GM19468 (cell line): Measurements from ENCODE around the gene VAV1.
"Not testable (repeated sequence)": the region's sequence is repeated elsewhere in the genome, so short reads cannot be mapped to it uniquely, and the experiment has no call there.

Experiments
- ATAC-seq: cut with Tn5 transposase; IDR thresholded peaks from one replicate; pipeline ENCODE4 v1.9.1; 2021; ENCODE audit warnings: mild to moderate bottlenecking, moderate library complexity, moderate number of reproducible peaks; ENCODE audit not compliant: unreplicated experiment; ENCODE audit errors: extremely low read depth

The VAV1 gene

DNA sequence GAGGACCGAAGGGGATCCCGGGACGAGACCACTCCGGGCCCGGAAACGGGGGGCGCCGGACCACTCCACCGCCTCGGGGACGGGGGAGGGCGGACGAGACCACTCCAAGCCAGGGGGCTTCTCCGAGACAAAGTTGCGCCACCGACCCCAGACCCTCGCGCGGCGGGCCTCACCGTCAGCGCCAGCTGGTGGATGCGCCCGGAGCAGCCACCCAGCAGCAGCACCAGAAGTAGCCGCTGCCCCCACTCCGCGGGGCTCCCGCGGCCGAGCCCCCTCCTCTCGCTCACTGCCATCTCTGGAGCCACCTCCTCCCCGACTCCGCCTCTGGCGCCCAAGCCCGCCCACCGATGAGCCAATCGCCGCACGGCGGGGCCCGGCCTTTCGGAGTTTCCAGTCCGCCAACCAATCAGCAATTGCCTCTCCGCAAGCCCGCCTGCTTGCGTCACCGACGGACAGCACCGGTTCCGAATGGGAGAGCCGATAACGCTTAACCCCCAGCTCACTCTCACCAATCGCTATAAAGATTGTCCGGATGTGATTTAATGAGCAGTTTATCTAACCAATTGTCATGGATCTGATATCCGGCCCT, 35.1 kb upstream of the VAV1 start, which contains the start of gene GPR108:
Gene GPR108 (minus strand): TSS at position 297 of the 589 bp plus-strand sequence. CDS start 4 bp downstream, at position 293.
- ATAC-seq = peak; percentile 29

DNA sequence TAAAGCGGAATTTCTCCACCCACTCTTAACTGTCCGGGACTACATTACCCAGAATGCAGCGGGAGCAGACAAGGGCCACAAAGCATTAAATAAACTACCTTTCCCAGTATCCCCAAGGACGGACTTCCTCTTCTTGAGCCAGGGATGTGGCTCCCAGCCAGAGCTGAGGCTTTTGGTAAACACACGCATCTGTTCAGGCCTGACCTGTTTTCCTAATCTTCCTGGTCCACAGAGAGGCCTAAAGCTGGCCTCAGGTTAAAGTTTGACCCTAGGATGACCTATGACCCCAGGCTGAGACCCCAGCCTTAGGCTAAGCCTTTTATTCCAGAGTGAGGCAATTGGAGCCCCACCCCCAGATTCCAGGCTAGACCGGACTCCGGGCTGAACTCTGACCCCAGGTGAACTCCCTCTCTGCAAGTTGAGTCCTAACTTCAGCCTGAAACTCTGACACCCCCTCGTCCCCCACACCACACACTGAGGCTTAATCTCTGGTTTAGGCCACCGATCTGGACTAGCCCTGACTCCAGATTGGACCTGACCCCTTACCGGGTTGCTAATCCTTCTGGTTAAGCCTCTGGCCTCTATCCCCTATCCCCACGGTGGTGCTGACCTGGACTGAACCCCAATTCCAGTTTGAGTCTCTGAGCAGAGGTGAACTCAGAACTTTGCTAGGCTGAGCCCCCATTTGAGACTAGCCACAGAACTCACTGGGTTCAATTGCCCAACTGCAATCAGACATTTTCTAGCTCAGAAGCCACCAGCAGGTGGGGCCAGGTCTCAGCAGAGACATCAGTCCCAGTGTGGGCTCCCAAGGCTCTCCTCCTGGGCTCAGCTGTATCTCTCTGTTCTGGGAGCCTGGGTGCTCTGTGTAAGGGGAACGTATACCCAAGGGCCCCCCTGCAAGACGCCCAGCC, 34.4 kb upstream of the VAV1 start:
- no peak for ATAC-seq

DNA sequence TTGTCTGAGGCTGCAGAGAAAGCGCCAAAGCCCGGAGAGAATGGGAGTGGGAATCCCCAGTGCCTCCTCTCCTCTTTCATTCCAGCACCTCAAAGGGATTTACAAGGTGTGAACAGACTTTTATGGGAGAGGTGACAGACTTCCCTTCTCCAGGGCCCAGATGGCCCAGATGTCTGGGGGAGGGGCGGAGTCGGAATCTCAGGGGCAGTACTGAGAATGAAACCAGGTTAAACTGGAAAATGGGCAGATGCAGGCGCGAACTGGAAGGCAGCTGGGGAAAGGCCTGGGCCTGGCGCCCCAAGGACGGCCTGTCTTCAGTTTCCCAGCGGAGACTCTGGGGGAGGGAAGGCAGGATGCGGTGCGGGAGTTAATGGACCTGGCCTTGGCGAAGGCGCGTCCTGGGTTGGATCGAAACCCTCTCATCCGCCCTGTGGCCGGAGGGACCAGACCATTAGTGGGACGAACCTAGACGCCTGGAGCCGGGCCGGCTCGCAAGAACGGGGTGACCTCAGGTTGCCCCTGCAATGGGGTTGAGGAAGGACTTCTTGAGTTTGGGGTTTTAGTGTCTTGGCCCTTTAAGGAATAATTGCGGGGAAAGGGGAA, 33.6 kb upstream of the VAV1 start:
- ATAC-seq = no peak

DNA sequence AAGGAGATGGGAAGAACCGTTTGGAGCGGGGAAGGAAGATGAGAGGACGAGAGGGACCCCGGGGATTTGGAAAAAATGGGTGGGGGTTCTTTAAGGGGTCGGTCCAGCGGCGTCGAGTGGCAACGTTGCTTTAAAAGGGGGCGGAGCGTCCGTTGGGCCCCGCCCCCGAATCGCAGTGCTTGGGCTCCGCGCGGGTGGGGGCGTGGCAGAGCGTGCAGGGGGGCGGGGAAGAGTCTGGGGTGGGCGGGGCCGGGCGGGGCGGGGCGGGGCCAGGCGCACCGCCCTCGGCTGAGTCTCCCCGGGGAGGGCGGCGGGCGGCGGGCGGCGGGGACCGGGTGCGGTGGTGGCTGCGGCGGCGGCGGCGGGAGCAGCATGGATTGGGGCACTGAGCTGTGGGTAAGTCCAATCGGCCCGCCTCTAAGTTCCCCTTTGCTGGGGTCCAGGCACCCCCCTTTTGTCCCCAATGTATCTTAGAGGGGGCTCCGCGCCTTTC, 33.1 kb upstream of the VAV1 start, which contains the start of gene TRIP10:
Gene TRIP10 (plus strand): TSS at position 291 of the 493 bp plus-strand sequence. CDS start 82 bp downstream, at position 373.
- no peak for ATAC-seq

DNA sequence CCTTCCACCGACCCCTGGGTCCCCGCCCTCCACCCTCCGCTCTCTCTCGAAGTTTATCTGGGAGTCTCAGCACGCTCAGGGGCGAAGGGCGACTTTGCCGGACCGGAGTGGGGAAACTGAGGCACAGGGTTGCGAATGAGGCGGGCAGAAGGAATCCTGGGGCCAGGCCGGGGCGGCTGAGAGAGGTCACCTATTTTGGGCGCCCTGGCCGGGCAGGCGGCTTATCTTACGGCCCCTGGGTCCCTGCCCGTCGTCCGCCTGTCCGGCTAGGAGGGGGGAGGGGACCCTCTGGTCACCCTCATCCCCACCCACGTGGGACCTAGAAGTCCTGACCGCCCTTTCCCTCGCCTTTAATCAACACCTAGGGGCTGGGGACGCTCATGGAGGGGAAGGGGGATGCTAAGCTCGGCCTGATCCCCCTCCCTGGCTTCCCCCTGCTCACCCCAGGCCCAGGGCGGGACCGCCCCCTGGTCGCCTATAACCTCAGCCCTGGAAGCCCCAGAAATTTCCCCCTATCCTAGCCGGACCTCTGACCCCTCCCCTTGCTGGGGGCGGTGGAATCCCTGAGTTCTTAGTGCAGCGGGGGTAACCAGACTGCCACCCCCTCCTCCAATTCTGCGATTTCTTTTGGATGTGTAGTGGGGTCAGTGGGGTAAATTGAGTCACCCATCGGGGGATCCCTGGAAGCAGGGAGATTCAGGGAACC, 32.5 kb upstream of the VAV1 start:
- no peak for ATAC-seq

DNA sequence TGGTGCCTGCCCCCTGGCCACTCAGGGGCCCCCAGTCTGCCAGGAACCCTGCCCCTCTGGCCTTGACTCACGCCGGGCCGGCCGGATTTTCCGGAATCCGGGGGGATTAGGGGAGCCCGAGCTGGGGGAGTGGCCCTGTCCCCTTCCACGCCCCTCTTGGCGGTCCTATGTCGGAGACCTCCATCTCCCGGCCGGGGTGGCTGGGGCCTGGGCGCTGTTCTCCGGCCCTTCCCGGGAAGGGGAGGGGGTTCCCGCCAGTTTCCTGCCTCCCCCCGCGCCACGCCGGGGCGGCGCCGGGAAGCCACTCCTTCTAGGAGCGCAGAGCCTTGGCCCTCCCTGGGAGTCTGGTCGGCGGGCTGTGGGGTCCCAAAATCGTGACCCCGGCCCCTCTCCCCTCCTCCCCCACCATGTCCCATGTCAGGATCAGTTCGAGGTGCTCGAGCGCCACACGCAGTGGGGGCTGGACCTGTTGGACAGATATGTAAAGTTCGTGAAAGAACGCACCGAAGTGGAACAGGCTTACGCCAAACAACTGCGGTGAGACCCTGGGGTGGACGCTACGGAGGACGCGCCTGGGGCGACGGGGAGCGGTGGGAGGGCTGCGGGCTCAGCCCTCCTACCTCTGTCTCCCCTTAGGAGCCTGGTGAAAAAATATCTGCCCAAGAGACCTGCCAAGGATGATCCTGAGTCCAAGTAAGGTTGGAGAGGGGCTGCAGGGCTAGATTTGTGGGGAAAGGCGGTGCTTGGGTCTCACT, 31.7 kb upstream of the VAV1 start:
- no peak for ATAC-seq

DNA sequence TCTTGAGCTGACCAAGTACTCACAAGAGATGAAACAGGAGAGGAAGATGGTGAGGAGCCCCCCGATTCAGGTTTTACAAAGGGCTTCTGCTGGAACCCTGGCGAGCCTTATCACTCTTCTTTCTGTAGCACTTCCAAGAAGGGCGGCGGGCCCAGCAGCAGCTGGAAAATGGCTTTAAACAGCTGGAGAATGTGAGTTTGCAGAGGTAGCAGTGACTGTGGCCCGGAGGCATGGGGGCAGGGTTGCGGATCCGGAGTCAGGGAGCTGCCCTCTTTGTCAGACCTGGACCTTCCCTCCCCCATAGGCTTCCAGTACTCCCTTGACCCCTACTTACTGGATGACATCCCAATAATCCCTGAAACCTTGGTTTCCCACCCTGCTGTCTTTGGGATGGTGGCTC, 29.4 kb upstream of the VAV1 start:
- no peak for ATAC-seq

DNA sequence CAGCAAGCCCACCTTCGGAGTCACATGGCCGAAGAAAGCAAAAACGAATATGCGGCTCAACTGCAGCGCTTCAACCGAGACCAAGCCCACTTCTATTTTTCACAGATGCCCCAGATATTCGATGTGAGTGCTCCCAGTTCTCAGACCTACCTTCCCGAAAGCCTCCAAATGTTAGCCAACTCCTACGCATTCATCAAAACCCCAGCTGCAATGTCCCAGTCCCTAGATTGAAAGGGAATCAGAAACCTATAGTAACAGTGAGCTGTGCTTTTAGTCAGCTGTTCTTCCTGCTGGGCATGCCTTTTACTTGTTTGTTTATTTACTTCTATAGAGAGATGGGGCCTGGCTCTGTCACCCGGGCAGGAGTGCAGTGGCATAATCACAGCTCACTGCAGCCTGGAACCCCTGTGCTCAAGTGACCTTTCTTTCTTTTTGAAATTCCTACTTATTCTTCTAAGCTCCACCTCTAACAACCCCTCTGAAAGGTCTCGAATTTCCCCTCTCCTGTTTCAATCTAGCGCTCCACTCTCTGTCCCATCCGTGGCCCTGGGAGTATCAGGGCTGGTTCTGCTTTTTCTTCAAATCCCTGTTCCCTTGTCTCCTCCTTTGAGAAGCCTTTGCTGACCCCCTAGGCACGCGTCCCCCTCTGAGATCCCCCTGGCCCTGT, 28.7 kb upstream of the VAV1 start:
- ATAC-seq = no peak

DNA sequence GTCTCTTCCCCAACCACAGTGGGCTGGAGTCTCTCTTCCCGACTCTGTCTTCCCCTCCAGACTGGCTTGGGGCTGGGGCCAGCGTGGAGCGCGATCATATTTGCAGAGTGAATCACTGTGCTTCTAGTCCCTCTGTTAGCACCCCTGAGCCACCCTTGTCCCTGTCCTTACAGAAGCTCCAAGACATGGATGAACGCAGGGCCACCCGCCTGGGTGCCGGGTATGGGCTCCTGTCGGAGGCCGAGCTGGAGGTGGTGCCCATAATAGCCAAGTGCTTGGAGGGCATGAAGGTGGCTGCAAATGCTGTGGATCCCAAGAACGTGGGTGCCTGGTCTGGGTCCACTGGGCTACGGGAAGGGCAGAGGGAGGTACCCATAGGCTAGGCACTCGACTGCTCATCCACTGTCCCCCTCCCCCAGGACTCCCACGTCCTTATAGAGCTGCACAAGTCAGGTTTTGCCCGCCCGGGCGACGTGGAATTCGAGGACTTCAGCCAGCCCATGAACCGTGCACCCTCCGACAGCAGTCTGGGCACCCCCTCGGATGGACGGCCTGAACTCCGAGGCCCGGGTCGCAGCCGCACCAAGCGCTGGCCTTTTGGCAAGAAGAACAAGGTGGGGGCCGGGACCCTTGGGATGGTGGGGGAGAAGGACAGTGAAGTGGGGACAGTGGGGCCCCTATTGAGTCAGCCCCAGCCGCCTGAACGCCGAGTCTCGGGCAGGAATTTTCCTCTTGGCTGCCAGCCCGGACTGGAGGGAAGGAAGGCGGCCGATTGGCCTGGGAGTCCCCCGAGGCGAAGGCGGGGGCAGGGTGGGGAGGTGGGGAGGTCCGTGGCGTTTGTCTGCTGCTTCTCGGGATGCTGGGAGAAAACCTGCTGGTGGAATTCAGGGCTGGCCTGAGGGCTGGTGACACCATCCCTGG, 27.9 kb upstream of the VAV1 start:
- no peak for ATAC-seq

DNA sequence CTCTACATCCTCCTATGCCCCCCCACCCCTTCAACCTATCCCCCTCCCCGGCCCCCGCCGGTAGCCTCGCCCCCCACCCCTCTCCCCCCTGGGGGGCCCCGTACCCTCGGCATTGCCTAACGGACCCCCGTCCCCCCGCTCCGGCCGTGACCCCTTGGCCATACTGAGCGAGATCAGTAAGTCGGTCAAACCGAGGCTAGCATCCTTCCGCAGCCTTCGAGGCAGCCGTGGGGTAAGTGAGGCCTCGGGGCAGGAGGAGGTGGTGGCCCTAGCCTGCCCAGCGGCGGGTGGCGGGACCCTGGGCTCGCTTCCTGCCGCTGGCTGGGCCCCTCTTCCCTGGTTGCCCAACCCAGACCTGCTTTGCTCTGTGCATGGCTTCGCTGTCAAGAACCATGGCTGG, 26.5 kb upstream of the VAV1 start:
- no peak for ATAC-seq

DNA sequence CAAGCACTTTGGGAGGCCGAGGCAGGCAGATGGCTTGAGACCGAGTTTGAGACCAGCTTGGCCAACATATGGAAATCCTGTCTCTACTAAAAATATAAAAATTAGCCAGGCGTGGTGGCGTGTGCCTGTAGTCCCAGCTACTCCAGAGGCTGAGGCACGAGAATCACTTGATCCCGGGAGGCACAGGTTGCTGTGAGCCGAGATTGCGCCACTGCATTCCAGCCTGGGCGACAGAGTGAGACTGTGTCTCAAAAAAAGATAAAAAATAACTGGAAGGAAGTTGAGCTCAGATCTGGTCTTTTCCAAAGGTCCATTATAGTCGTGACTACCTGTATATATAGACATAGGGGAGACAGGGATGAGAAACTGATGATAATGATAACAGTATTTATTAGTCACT, 24.0 kb upstream of the VAV1 start:
- ATAC-seq = not testable (repeated sequence)

DNA sequence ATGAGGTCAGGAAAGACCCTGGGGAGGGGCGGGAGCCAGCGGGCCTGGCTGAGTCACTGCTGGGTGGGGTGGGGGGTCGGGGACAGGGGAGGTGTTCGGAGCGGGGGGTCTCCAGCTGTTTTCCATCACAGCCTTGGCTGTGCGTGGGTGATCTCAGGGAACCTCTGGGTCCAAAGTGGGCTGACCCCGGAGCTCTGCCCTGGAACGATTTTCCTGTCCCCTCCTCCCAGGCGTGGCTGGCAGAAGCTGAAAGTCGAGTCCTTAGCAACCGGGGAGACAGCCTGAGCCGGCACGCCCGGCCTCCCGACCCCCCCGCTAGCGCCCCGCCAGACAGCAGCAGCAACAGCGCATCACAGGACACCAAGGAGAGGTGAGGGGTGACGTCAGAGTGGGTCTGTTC, 22.4 kb upstream of the VAV1 start:
- ATAC-seq = no peak

DNA sequence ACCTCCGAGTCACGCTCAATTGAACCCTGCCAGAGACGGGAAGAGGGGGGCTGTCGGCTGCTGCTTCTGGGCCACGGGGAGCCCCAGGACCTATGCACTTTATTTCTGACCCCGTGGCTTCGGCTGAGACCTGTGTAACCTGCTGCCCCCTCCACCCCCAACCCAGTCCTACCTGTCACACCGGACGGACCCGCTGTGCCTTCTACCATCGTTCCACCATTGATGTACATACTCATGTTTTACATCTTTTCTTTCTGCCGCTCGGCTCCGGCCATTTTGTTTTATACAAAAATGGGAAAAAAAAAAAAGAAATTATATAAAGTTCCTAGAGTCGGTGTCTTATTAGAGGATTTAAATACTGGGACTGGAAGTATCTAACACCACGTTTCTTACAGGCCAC, 21.3 kb upstream of the VAV1 start:
- no peak for ATAC-seq

DNA sequence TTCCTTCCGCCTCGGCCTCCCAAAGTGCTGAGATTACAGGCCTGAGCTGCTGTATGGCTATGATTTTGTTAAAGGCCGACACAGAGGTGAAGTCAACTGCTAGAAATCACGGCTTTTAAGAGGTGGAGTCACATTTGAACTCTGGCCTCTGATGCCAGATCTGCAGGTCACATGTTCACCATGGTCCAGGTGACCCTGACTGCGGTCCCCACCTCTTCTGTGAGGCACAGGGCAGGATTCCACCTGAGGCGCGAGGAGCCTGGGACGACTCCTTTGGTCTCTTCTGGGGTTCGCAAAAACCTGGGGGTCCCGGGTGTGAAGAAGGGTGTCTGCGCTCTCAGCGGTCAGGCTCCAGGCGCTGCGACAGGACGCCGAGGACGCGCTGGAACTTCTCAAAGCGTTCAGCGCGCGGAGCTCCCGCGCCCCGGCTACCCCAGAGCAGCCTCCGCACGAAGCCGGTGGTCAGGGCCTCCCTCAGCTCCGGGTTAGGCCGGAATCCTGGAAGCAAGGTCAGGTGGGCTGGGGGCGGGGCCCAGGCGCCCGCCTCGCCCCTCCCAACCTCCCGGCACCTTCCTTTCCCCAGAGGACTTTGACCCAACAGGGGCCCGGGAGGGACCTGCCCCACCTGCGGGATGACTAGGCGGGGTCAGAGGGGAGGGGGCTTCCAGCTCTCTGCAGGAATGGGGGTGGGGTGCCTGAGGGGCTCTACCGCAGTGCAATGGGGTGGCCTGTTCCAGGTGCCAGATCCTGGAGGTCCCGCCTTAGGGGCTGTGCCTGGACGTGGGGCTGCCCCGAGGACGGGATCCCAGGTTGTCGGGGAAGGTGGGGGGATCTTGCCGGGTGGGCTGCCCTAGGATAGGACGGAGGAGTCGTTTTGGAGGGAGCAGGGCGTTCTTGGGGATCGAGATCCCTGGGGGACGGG, 20.0 kb upstream of the VAV1 start:
- no peak for ATAC-seq

DNA sequence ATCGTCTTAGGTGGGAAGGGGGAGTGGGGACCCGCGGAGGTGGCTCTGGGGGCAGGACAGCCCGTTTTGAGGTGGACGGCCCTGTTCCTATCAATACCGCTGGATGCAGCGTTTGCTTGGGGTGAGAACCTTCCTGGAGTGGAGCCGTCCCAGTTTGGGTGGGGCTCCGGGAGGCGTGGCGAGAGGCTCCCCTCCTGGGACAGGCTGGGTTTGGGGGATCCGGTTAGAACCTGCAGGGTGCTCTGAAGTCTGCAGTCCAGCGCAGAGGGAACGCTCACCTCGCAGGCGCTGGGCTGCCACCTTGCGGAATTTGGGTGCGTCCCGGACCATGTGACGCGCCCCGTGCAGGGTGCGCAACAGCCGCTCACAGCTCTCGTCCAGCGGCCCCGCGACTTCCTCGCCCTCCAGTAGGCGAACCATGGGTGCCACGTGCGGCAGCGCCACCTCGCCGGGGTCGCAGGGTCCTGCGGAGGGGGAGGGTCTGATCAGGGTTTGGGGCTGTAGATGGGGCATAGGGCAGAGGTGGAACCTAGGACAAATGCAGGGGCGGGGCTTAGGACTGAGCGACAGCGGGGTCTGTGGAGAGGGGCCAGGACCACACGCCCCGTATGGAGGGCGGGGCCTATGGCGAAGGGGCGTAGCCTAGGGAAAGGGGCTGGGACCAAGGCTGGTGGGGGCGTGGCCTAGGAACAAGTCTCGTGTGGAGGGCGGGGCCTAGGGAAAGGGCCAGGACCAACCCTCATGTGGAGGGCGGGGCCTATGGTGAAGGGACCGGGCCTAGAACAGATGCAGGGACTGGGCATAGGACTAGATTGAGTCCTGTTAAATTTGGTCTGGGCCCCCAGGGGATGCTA, 19.1 kb upstream of the VAV1 start:
- ATAC-seq = no peak

DNA sequence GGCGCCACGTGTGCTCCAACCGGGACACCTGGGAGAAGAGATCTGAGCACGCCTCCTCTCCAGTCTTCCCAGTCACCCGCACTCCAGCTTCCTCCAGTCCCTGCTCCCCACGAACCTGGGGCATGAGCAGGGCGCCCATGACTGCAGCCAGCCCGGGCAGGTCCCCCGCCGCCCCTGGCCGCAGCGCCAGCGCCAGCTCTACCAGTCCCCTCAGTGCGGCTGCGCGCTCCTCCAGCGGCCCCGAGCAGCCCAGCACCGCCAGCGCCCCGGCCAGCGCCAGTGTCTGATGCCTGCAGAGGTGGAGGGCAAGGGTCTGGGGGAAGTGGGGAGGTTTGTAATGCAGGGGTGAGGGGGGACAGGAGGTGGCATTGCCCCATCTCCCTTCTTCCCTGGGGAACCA, 18.4 kb upstream of the VAV1 start:
- no peak for ATAC-seq
